MM.1S (cell line): ENCODE results near the gene KRTAP2-2.

Experiments
- EZH2 ChIP-seq: fragments of 300-600 bp; sonication (generic); optimal IDR thresholded peaks from 2 replicates; pipeline ENCODE3; 2017; ENCODE audit warnings: low read depth, mild to moderate bottlenecking, antibody characterized with exemption, low read length, mixed read lengths
- EZH2phosphoT487 ChIP-seq: fragments of 300-600 bp; sonication (generic); IDR thresholded peaks from 2 replicates; pipeline ENCODE4 v1.6.1; 2018; ENCODE audit warnings: antibody characterized with exemption, low read length
- TF ChIP-seq, protein P1 (sequence below): fragments of 300-600 bp; sonication (generic); IDR thresholded peaks from 2 replicates; pipeline ENCODE4 v1.5.1; 2016; ENCODE audit warnings: antibody characterized with exemption, low read length, mixed read lengths

DNA sequence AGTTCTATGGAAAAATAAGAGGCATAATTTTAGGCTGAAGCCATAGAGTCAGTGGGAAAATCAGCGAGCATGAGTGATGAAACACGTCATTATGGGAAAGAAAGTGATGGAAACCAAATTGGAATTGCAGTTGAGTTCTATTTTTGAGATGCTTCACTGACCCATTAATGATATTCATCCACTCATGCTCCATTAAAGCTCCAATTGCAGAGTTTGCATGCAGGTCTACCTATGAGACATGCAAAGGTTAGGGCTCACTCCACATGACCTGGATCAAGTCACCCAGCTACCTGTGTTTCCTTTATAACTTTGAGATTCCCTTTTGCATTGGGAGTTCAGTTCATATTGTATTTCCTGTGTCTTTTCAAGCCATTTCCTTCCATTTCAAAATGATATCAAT lies 18.6 kb upstream of the KRTAP2-2 start:
- no peak for TF ChIP-seq EZH2phosphoT487
- TF ChIP-seq, protein P1, sequence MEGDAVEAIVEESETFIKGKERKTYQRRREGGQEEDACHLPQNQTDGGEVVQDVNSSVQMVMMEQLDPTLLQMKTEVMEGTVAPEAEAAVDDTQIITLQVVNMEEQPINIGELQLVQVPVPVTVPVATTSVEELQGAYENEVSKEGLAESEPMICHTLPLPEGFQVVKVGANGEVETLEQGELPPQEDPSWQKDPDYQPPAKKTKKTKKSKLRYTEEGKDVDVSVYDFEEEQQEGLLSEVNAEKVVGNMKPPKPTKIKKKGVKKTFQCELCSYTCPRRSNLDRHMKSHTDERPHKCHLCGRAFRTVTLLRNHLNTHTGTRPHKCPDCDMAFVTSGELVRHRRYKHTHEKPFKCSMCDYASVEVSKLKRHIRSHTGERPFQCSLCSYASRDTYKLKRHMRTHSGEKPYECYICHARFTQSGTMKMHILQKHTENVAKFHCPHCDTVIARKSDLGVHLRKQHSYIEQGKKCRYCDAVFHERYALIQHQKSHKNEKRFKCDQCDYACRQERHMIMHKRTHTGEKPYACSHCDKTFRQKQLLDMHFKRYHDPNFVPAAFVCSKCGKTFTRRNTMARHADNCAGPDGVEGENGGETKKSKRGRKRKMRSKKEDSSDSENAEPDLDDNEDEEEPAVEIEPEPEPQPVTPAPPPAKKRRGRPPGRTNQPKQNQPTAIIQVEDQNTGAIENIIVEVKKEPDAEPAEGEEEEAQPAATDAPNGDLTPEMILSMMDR: no peak
- no peak for TF ChIP-seq EZH2
